ENCODE measurements around the gene VPS36. TPM values are rescaled to one million over a fixed set of nuclear protein-coding genes. Genes with fewer than 3 reads are reported as not detected.
"Not testable (repeated sequence)": the region's sequence is repeated elsewhere in the genome, so short reads cannot be mapped to it uniquely, and the experiment has no call there.

VPS36 gene, protein sequence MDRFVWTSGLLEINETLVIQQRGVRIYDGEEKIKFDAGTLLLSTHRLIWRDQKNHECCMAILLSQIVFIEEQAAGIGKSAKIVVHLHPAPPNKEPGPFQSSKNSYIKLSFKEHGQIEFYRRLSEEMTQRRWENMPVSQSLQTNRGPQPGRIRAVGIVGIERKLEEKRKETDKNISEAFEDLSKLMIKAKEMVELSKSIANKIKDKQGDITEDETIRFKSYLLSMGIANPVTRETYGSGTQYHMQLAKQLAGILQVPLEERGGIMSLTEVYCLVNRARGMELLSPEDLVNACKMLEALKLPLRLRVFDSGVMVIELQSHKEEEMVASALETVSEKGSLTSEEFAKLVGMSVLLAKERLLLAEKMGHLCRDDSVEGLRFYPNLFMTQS
- 21.6 TPM for polyA plus RNA-seq (2012; ENCODE audit: missing spikeins)

DNA sequence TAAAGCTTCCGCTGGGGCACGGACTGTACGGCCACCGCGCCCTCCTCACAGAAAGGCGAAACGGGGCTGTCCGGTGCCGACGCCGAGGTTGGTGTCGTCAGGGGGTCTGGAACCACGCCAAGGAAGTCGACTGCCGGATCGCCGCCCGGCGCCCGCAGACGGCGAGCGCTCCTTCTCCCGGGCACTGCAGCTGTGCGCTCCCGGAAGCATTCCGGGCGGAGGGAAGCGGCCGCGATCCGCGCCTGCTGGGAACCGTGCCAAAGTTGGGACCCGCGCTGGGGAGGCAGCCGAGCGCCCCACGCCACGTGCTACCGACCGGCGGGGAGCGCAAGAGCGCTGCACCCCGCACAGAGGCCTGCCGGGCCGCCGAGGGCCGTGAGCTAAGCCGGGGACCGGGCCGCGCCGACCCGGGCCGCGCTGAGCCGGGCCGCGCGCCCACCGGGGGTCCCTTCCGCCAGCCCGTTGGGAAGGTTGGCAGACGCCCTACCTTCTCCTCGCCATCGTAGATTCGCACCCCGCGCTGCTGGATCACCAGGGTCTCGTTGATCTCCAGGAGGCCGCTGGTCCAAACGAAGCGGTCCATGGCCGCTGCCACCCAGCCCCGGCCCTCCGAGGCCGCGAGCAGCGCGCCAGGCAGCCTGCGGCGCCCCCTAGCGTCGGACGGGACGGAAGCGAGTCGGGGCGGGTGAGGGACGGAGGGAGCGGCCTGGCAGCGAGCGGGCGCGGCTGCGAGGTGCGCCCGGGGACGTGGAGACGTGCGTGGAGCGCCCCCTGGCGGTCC is at the start of gene VPS36:
Gene VPS36, minus strand, starts transcription at position 623 of the 781 bp plus-strand sequence. Its CDS starts 40 bp downstream, at position 583.
- TF ChIP-seq POLR2AphosphoS5 (IDR thresholded peaks at IDR 0.05; ENCODE audit: low read depth, low read length) (peak; percentile 86), POLR2A (IDR thresholded peaks at IDR 0.05; ENCODE audit: low read depth, low read length) (peak; percentile 89), TAF1 (IDR thresholded peaks at IDR 0.05; ENCODE audit: borderline replicate concordance, low read depth, low read length) (no peak)
- FAIRE-seq (peak; percentile 95), DNase-seq (ENCODE audit: insufficient read length) (peak; percentile 73)

DNA sequence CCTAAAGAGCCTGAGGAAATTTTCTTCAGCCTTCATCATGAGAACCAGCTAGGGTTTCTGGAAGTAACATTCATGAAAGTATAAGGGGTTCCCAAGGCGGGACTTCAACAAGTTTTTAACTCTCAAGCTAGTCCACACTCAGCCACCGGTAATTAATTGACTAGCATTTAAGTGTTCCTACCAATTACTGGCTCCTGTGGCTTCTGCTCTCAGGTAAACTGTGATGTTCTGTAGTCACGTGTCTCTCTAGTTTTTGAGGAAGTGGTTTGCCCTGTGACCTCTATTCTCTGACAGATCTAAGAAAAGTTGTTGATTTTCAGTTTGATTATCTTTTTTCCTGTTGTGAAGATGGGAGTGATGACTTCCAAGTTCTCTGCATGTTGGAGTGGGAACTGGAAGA is 47.5 kb upstream of the VPS36 start:
- peak; percentile 9 for FAIRE-seq
- DNase-seq (ENCODE audit: insufficient read length): not testable (repeated sequence)

DNA sequence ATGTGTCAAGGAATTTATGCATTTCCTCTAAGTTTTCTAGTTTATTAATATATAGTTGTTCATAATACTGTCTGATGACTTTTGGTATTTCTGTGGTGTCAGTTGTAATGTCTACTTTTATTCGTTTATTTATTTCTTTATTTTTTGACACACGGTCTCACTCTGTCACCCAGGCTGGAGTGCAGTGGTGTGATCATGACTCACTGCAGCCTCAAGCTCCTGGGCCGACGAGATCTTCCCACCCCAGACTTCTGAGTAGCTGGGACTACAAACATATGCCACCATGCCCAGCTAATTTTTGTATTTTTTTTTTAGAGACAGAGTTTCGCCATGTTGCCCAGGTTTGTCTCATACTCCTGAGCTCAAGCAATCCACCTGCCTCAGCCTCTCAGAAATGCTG is 43.8 kb upstream of the VPS36 start:
- not testable (repeated sequence) for FAIRE-seq; DNase-seq (ENCODE audit: insufficient read length)

DNA sequence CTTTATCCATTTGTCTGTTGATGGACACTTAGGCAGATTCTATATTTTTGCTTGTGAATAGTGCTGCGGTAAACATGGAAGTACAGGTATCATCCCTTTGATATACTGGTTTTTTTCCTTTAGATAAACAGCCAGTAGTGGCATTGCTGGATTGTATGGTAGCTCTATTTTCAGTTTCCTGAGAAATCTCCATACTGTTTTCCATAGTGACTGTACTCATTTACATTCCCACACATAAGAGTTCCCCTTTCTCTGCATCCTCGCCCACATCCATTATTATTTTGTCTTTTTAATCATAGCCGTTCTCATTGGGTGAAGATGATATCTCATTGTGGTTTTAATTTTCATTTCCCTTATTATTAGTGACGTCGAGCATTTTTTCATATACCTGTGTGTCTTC is 40.6 kb upstream of the VPS36 start:
- FAIRE-seq; DNase-seq (ENCODE audit: insufficient read length): not testable (repeated sequence)

DNA sequence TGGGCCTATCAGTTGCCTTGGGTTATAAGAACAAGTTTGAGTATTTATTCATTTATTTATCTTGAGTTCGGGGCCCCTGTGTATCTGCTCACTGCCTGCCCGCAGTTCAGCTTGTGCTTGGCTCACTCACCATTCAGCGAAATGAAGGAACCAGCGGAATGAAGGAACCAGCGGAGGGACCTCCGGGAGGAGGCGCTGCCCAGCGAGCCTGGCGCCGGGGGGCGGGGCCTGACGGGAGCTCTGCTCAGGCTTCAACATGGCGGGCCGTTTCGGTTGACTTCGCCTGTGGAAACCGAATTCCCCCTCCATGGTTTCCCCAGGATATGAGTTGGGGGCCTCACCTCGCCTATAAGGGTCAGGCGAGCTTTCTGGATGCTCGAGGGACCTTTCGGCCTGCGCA is 38.3 kb upstream of the VPS36 start:
- DNase-seq (ENCODE audit: insufficient read length); FAIRE-seq: not testable (repeated sequence)

DNA sequence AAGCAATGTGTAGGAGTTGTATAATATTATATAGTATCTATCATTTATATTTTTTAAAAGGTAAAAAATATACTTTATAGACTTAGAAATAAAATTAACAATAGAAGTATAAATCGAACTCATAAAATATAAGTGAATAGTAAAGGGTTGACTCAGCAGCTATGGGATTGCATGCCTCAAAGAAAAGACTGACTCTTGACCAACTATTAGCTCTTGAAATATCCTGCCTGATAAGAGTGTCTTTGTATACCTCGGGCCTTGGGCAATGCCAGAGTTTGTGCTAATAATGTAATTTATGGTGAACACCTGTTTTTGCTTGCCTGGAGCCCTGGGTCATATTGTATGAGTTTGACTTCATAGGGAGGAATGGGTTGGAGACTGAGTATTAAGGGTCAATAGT is 36.6 kb upstream of the VPS36 start:
- FAIRE-seq; DNase-seq (ENCODE audit: insufficient read length): not testable (repeated sequence)

DNA sequence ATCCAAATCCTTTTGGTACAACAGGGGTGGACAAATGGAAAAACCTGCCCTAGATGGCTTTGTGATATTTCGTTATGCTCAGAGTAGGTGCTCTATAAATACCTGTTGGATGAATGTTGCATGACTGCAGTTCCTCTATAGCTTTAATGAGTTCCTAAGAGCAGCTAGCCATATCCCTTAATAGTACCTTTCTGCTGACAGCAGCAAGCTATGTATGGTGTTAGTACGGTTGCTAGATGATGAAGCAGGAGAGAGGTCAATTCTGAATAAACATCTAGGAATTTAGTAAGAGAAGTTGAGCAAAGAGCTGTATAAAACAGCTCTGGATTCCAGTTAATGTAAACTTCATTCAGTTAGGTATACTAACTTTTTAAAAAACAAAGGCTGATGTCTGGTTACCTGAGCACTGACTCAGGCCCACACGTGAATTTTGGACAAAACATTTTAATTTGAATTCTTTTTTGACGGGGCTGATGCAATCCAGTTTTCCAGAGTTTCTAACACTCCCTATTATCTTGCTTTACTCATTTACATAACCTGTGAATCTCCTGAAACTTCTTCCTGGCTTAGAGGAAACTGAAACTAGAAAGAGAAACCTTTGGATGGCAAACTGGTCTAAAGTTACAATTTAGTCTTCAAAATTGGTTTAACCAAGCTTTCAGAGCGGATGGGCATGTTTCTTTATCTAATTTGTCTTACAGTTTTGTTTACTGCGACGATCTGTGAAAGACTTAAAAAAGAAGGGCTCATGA is 30.4 kb upstream of the VPS36 start:
- DNase-seq (ENCODE audit: insufficient read length): not testable (repeated sequence)
- FAIRE-seq: peak; percentile 24

DNA sequence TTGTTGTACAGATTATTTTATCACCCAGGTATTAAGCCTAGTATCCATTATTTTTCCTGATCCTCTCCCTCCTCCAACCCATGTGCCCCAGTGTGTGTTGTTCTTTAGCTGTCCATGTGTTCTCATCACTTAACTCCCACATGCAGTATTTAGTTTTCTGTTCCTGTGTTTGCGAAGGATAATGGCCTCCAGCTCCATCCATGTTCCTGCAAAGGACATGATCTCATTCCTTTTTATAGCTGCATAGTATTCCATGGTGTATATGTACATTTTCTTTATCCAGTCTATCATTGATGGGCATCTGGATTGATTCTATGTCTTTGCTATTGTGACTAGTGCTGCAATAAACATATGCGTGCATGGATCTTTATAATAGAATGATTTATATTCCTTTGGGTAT is 18.1 kb upstream of the VPS36 start:
- DNase-seq (ENCODE audit: insufficient read length); FAIRE-seq: not testable (repeated sequence)

DNA sequence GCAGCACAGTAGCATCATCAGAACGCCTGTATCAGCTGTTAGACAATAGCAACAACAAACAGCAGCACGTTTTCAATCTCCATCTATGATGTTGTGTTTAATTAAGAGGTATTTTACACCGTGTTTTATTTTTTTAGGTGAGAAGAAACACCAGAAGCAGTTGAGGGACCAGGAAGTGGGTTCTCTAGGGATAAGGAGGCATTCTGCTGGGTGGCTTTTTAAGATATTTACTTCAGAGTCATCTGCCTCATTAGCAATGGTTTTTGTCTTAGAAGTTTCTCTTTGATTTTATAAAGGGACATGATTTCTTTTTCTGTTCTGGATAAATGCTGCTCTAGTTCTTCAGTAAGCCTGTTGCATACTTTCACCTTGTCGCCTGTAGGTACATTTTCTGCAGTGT is 13.1 kb upstream of the VPS36 start:
- TF ChIP-seq POLR2AphosphoS5 (IDR thresholded peaks at IDR 0.05; ENCODE audit: low read depth, low read length) (no peak), TAF1 (IDR thresholded peaks at IDR 0.05; ENCODE audit: borderline replicate concordance, low read depth, low read length) (no peak), POLR2A (IDR thresholded peaks at IDR 0.05; ENCODE audit: low read depth, low read length) (no peak)
- DNase-seq (ENCODE audit: insufficient read length) (no peak), FAIRE-seq (no peak)

DNA sequence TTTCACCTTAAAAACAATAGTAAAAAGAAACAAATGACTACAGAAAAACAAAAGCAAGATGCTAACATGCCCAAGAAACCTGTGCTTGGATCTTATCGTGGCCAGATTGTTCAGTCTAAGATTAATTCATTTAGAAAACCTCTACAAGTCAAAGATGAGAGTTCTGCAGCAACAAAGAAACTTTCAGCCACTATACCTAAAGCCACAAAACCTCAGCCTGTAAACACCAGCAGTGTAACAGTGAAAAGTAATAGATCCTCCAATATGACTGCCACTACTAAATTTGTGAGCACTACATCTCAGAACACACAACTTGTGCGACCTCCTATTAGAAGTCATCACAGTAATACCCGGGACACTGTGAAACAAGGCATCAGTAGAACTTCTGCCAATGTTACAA is 10.8 kb upstream of the VPS36 start:
- TF ChIP-seq POLR2A (IDR thresholded peaks at IDR 0.05; ENCODE audit: low read depth, low read length) (no peak), POLR2AphosphoS5 (IDR thresholded peaks at IDR 0.05; ENCODE audit: low read depth, low read length) (no peak), TAF1 (IDR thresholded peaks at IDR 0.05; ENCODE audit: borderline replicate concordance, low read depth, low read length) (no peak)
- FAIRE-seq: no peak
- DNase-seq (ENCODE audit: insufficient read length): no peak

DNA sequence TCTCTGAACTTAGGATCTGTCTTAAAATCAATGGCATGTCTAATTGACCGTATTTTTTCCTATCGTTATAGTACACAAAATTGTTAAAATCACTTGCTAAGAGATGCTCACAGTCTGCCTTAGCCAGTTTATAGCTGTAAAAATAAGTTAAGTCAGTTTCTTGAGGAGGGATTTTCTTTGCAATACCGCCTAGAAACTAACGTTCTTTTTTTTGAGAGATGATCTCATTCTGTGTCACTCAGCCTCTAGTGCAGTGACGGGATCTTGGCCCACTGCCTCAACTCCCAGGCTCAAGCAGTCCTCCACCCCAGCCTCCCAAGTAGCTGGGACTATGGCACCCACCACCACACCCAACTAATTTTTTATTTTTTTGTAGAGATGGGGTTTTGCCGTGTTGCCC is 9.2 kb upstream of the VPS36 start:
- DNase-seq (ENCODE audit: insufficient read length): no peak
- TF ChIP-seq POLR2AphosphoS5 (IDR thresholded peaks at IDR 0.05; ENCODE audit: low read depth, low read length): no peak
- TF ChIP-seq POLR2A (IDR thresholded peaks at IDR 0.05; ENCODE audit: low read depth, low read length): no peak
- TF ChIP-seq TAF1 (IDR thresholded peaks at IDR 0.05; ENCODE audit: borderline replicate concordance, low read depth, low read length): no peak
- FAIRE-seq: no peak

DNA sequence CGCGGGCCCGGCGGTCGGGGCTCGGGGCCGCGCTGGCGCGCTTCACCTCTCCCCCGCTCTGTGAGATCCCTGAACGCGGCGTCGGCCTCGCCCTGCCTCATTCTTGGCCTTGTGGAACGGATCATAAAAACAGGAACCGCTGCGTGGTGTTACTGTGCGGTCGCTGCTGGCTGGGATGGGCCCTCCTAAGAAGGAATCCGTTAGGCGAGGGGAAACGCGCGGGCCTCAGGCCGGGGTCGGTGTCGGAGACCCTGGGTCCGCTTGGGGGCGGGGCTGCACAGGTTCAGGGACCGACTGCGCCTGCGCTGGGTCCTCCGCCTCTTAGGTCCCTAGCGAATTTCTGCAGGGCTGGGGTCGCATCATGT is 5.2 kb upstream of the VPS36 start:
- TF ChIP-seq POLR2AphosphoS5 (IDR thresholded peaks at IDR 0.05; ENCODE audit: low read depth, low read length) (no peak), POLR2A (IDR thresholded peaks at IDR 0.05; ENCODE audit: low read depth, low read length) (no peak), TAF1 (IDR thresholded peaks at IDR 0.05; ENCODE audit: borderline replicate concordance, low read depth, low read length) (no peak)
- FAIRE-seq (peak; percentile 5), DNase-seq (ENCODE audit: insufficient read length) (peak; percentile 49)
